Caco-2 (cell line): ENCODE measurements around the gene RNF126. TPM values are rescaled to one million over a fixed set of nuclear protein-coding genes. Genes with fewer than 3 reads are reported as not detected.

Source experiments
- BruUV-seq: library from RNA; stranded (reverse); fragments of 400-500 nt; replicated peaks from 2 replicates; lab custom pipeline; 2021; lab: Mats Ljungman, UMichigan
- CTCF ChIA-PET: fragments of 300-600 bp; sonication (Branson Sonifier 250); formaldehyde crosslinking; loops from one replicate; lab custom pipeline; 2022; ENCODE audit warnings: antibody characterized with exemption; lab: Charles Lee
- POLR2A ChIA-PET: fragments of 300-600 bp; sonication (Branson Sonifier 250); formaldehyde crosslinking; loops from one replicate; lab custom pipeline; 2022; ENCODE audit warnings: antibody characterized with exemption; lab: Charles Lee
- DNase-seq, 2 experiments: peaks; one replicate each; pipeline versions ENCODE4 v3.0.0 to v3.0.0-alpha.2; 2020 to 2022
- H3K27me3 ChIP-seq: replicated peaks from 2 replicates; pipeline ENCODE4 v1.6.0; 2011; ENCODE audit warnings: low read length; ENCODE audit not compliant: control insufficient read depth, insufficient read depth
- H3K36me3 ChIP-seq: 2 replicates; pipeline ENCODE4 v1.5.1; 2011; ENCODE audit warnings: low read length; ENCODE audit not compliant: control insufficient read depth, insufficient read depth
- H3K4me1 ChIP-seq: fragments of 250-450 bp; sonication (Bioruptor Pico); 2 replicates; pipeline ENCODE4 v1.5.1; 2020; ENCODE audit warnings: mild to moderate bottlenecking
- H3K4me3 ChIP-seq: 2 replicates; pipeline ENCODE4 v1.5.1; 2011; ENCODE audit warnings: low read depth, mild to moderate bottlenecking, control low read depth, low read length
- H3K9me3 ChIP-seq: fragments of 250-450 bp; sonication (Bioruptor Pico); 2 replicates; pipeline ENCODE4 v1.5.1; 2020; ENCODE audit warnings: mild to moderate bottlenecking, moderate library complexity
- H3K27ac Mint-ChIP-seq: one replicate; pipeline ENCODE4 v1.8.0; 2022; ENCODE audit warnings: mixed read lengths; ENCODE audit not compliant: unreplicated experiment
- H3K27me3 Mint-ChIP-seq: one replicate; pipeline ENCODE4 v1.8.0; 2022; ENCODE audit warnings: mixed read lengths; ENCODE audit not compliant: insufficient read depth, unreplicated experiment
- H3K36me3 Mint-ChIP-seq: one replicate; pipeline ENCODE4 v1.8.0; 2022; ENCODE audit warnings: mild to moderate bottlenecking, mixed read lengths; ENCODE audit not compliant: insufficient read depth, unreplicated experiment
- H3K4me1 Mint-ChIP-seq: one replicate; pipeline ENCODE4 v1.8.0; 2022; ENCODE audit warnings: low read depth, mixed read lengths; ENCODE audit not compliant: unreplicated experiment
- H3K4me3 Mint-ChIP-seq: one replicate; pipeline ENCODE4 v1.8.0; 2022; ENCODE audit warnings: mild to moderate bottlenecking, moderate library complexity, mixed read lengths; ENCODE audit not compliant: unreplicated experiment
- H3K9me3 Mint-ChIP-seq: one replicate; pipeline ENCODE4 v1.8.0; 2022; ENCODE audit warnings: mixed read lengths; ENCODE audit not compliant: unreplicated experiment
- CTCF ChIP-seq, 2 experiments: fragments of 200-600 bp in 1 of 2; IDR thresholded peaks; 1 replicate in 1 of 2; 2 replicates in 1 of 2; pipeline versions ENCODE4 v1.5.1 to v1.8.0; 2011 to 2022; ENCODE audit warnings: antibody characterized with exemption in 1 of 2, control low read depth in 1 of 2, inconsistent platforms in 1 of 2, low read depth in 1 of 2, low read length in 1 of 2, mild to moderate bottlenecking in 1 of 2, moderate library complexity in 1 of 2; ENCODE audit not compliant: insufficient read depth in 1 of 2, severe bottlenecking in 1 of 2, unreplicated experiment in 1 of 2
- intact Hi-C: fragments of 100-400 bp; cut with micrococcal nuclease; formaldehyde crosslinking; loops from one replicate; pipeline ENCODE4 v1.10.0; 2022; ENCODE audit not compliant: unreplicated experiment
- total RNA-seq: library from RNA; stranded (reverse); gene quantifications from 2 replicates; pipeline ENCODE4 v1.2.3, GENCODE V29; 2022

RNF126 gene
- total RNA-seq, 1 experiment from 2014 or later = 74.6 TPM

GRCh38 chr19:658916-659839, 3.8 kb downstream of the RNF126 start:
- Mint-ChIP-seq H3K4me1 (no peaks in the 10 kb centered on the region), H3K36me3 (peaks cover 60% of the 10 kb centered on the region), H3K27me3 (no peaks in the 10 kb centered on the region), H3K9me3 (no peaks in the 10 kb centered on the region), H3K27ac (no peak overlapping the region), H3K4me3 (no peak overlapping the region)
- peaks cover 4% of the 10 kb centered on the region for H3K36me3 ChIP-seq
- no peak overlapping the region for H3K4me3 ChIP-seq
- CTCF ChIA-PET = interaction anchor here (0.5 kb wide), 1 partner anchor 263 kb away, joined by 3 read pairs; no protein-coding TSS in a partner anchor
- BruUV-seq = no TSS peak
- no peaks in the 10 kb centered on the region for H3K9me3 ChIP-seq
- POLR2A ChIA-PET = no interaction called here
- intact Hi-C loops = no loop called here
- no peak for DNase-seq
- TF ChIP-seq CTCF (IDR thresholded peaks at IDR 0.05; ENCODE audit: insufficient read depth in 1 of 2, low read depth in 1 of 2, low read length in 1 of 2, severe bottlenecking in 1 of 2, unreplicated experiment in 1 of 2) = no peak
- peaks cover 19% of the 10 kb centered on the region for H3K4me1 ChIP-seq
- H3K27me3 ChIP-seq = no peaks in the 10 kb centered on the region

DNA sequence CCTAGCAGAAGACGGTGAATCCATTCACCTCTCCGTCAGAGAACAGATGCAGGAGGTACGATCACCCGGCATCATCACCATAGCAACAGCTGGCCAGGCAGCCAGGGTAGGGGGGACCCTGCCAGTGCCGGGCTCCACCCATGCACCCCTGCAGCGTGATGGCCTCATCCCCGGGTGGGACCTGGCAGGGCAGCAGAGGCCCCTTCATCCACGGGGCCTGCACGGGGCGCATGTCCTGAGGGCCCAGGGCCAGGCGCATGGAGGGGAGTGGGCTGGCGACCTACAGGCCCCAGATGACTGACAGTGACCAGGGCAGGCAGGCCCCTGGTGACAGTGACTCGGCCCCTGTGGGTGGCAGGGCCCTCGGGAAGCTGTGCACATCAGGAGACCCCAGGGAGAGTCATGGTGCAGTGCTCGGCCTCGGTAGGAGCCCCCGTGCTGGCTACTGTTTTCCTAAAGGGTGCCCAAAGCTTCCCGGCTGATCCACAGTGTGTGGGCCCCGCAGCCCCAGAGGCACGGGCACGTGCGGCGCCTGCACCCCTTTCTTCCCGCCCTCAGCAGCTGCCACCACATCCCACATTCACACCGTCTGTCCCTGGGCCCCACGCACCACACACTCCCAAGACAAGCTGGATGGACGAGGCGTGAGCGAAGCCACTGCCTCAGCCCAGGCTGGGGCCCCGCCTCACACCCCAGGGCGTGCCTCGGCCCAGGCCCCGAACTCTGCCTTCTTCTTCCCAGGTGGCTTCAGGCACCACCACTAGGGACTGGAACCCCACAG, 4.8 kb downstream of the RNF126 start:
- no TSS peak for BruUV-seq
- POLR2A ChIA-PET = no interaction called here
- H3K27me3 Mint-ChIP-seq = no peaks in the 10 kb centered on the region

More for the DNA sequence above, 4.8 kb downstream of the RNF126 start:
- peaks cover 4% of the 10 kb centered on the region for H3K36me3 ChIP-seq
- Mint-ChIP-seq H3K4me3 (no peak overlapping the region), H3K27ac (no peak overlapping the region), H3K4me1 (no peaks in the 10 kb centered on the region), H3K36me3 (peaks cover 64% of the 10 kb centered on the region), H3K9me3 (no peaks in the 10 kb centered on the region)
- no peak overlapping the region for H3K4me3 ChIP-seq
- intact Hi-C loops = no loop called here
- no peak for TF ChIP-seq CTCF (IDR thresholded peaks at IDR 0.05; ENCODE audit: insufficient read depth in 1 of 2, low read depth in 1 of 2, low read length in 1 of 2, severe bottlenecking in 1 of 2, unreplicated experiment in 1 of 2)
- H3K27me3 ChIP-seq = no peaks in the 10 kb centered on the region
- peaks cover 14% of the 10 kb centered on the region for H3K4me1 ChIP-seq
- DNase-seq = no peak
- CTCF ChIA-PET = no interaction called here
- no peaks in the 10 kb centered on the region for H3K9me3 ChIP-seq
